Measurements from ENCODE around the gene CAMK2B. TPM values are rescaled to one million over a fixed set of nuclear protein-coding genes. Genes with fewer than 3 reads are reported as not detected.

The CAMK2B gene
- total RNA-seq, 1 experiment from 2014 or later, result not detected

GRCh38 chr7:44194069-44194468, 131.3 kb downstream of the CAMK2B start:
- peaks cover 8% of the 10 kb centered on the region for H3K27me3 Mint-ChIP-seq (ENCODE audit: insufficient read depth, unreplicated experiment)
- H3K4me1 ChIP-seq, result no peaks in the 10 kb centered on the region
- POLR2A ChIA-PET, result no interaction called here
- no peaks in the 10 kb centered on the region for H3K36me3 Mint-ChIP-seq (ENCODE audit: insufficient read depth, unreplicated experiment)
- H3K4me3 Mint-ChIP-seq (ENCODE audit: unreplicated experiment), result no peak overlapping the region
- no TSS peak for BruUV-seq (replicated peaks)
- intact Hi-C loops (cut with micrococcal nuclease; ENCODE audit: unreplicated experiment), result no loop called here
- no peak for DNase-seq
- no peak for TF ChIP-seq CTCF (IDR thresholded peaks at IDR 0.05; ENCODE audit: insufficient read depth in 1 of 2, low read depth in 1 of 2, low read length in 1 of 2, severe bottlenecking in 1 of 2, unreplicated experiment in 1 of 2)
- no peak overlapping the region for H3K27ac Mint-ChIP-seq (ENCODE audit: unreplicated experiment)
- no peak overlapping the region for H3K4me3 ChIP-seq (ENCODE audit: low read depth, low read length)
- no peaks in the 10 kb centered on the region for H3K4me1 Mint-ChIP-seq (ENCODE audit: low read depth, unreplicated experiment)
- H3K27me3 ChIP-seq (replicated peaks; ENCODE audit: control insufficient read depth, insufficient read depth, low read length), result no peaks in the 10 kb centered on the region
- no peaks in the 10 kb centered on the region for H3K9me3 ChIP-seq
- H3K9me3 Mint-ChIP-seq (ENCODE audit: unreplicated experiment), result no peaks in the 10 kb centered on the region
- no peaks in the 10 kb centered on the region for H3K36me3 ChIP-seq (ENCODE audit: control insufficient read depth, insufficient read depth, low read length)
- CTCF ChIA-PET, result interaction anchor here (1.0 kb wide), 1 partner anchor 63 kb away, joined by 3 read pairs; no protein-coding TSS in a partner anchor

GRCh38 chr7:44193011-44193802, 132.2 kb downstream of the CAMK2B start:
- H3K4me3 Mint-ChIP-seq (ENCODE audit: unreplicated experiment), result no peak overlapping the region
- ChIA-PET POLR2A (no interaction called here), CTCF (no interaction called here)
- no peak overlapping the region for H3K4me3 ChIP-seq (ENCODE audit: low read depth, low read length)
- H3K36me3 ChIP-seq (ENCODE audit: control insufficient read depth, insufficient read depth, low read length), result no peaks in the 10 kb centered on the region
- H3K9me3 Mint-ChIP-seq (ENCODE audit: unreplicated experiment), result no peaks in the 10 kb centered on the region
- no peak overlapping the region for H3K27ac Mint-ChIP-seq (ENCODE audit: unreplicated experiment)
- no peak for DNase-seq
- no TSS peak for BruUV-seq (replicated peaks)
- H3K27me3 Mint-ChIP-seq (ENCODE audit: insufficient read depth, unreplicated experiment), result peaks cover 8% of the 10 kb centered on the region
- H3K9me3 ChIP-seq, result no peaks in the 10 kb centered on the region
- intact Hi-C loops (cut with micrococcal nuclease; ENCODE audit: unreplicated experiment), result no loop called here
- no peaks in the 10 kb centered on the region for H3K36me3 Mint-ChIP-seq (ENCODE audit: insufficient read depth, unreplicated experiment)
- no peaks in the 10 kb centered on the region for H3K4me1 ChIP-seq
- no peaks in the 10 kb centered on the region for H3K27me3 ChIP-seq (replicated peaks; ENCODE audit: control insufficient read depth, insufficient read depth, low read length)
- H3K4me1 Mint-ChIP-seq (ENCODE audit: low read depth, unreplicated experiment), result no peaks in the 10 kb centered on the region
- TF ChIP-seq CTCF (IDR thresholded peaks at IDR 0.05; ENCODE audit: insufficient read depth in 1 of 2, low read depth in 1 of 2, low read length in 1 of 2, severe bottlenecking in 1 of 2, unreplicated experiment in 1 of 2), result no peak

GRCh38 chr7:44191171-44191570, 134.2 kb downstream of the CAMK2B start:
- no peaks in the 10 kb centered on the region for H3K9me3 Mint-ChIP-seq (ENCODE audit: unreplicated experiment)
- no peak overlapping the region for H3K4me3 ChIP-seq (ENCODE audit: low read depth, low read length)
- H3K4me3 Mint-ChIP-seq (ENCODE audit: unreplicated experiment), result no peak overlapping the region
- no peak overlapping the region for H3K27ac Mint-ChIP-seq (ENCODE audit: unreplicated experiment)
- no peak for TF ChIP-seq CTCF (IDR thresholded peaks at IDR 0.05; ENCODE audit: insufficient read depth in 1 of 2, low read depth in 1 of 2, low read length in 1 of 2, severe bottlenecking in 1 of 2, unreplicated experiment in 1 of 2)
- ChIA-PET CTCF (no interaction called here), POLR2A (no interaction called here)
- no peaks in the 10 kb centered on the region for H3K9me3 ChIP-seq
- BruUV-seq (replicated peaks), result no TSS peak
- H3K36me3 Mint-ChIP-seq (ENCODE audit: insufficient read depth, unreplicated experiment), result no peaks in the 10 kb centered on the region
- no peaks in the 10 kb centered on the region for H3K4me1 Mint-ChIP-seq (ENCODE audit: low read depth, unreplicated experiment)
- no peak for DNase-seq
- no peaks in the 10 kb centered on the region for H3K36me3 ChIP-seq (ENCODE audit: control insufficient read depth, insufficient read depth, low read length)
- intact Hi-C loops (cut with micrococcal nuclease; ENCODE audit: unreplicated experiment), result no loop called here
- H3K4me1 ChIP-seq, result no peaks in the 10 kb centered on the region
- no peaks in the 10 kb centered on the region; the same call in 1 of the 2 replicates for H3K27me3 ChIP-seq (replicated peaks; ENCODE audit: control insufficient read depth, insufficient read depth, low read length)
- peaks cover 8% of the 10 kb centered on the region for H3K27me3 Mint-ChIP-seq (ENCODE audit: insufficient read depth, unreplicated experiment)

All from Caco-2 (cell line).